Measurements from ENCODE around the gene FFAR2. TPM values are rescaled to one million over a fixed set of nuclear protein-coding genes. Genes with fewer than 3 reads are reported as not detected.

The FFAR2 gene
- total RNA-seq, 4 donors from 2014 or later, result 0.21 TPM; not detected in 2

GRCh38 chr19:35408284-35409171, 39.5 kb upstream of the FFAR2 start:
- no peak for TF ChIP-seq POLR2A (IDR thresholded peaks at IDR 0.05)
- no peak for TF ChIP-seq CTCF (IDR thresholded peaks at IDR 0.05)
- no peaks in the 10 kb centered on the region for H3K36me3 ChIP-seq
- no peak for DNase-seq
- intact Hi-C loops (cut with DNase I; ENCODE audit: low total_unique reads), result no loop called here
- no peaks in the 10 kb centered on the region for H3K9me3 ChIP-seq
- H3K4me3 ChIP-seq, result no peak overlapping the region
- H3K27me3 ChIP-seq, result no peaks in the 10 kb centered on the region
- H3K4me1 ChIP-seq, result no peaks in the 10 kb centered on the region
- no peak overlapping the region for H3K27ac ChIP-seq

- DNase-seq, result no peak
- H3K9me3 ChIP-seq, result no peaks in the 10 kb centered on the region
- intact Hi-C loops (cut with DNase I; ENCODE audit: low total_unique reads), result no loop called here
- TF ChIP-seq CTCF (IDR thresholded peaks at IDR 0.05) (no peak), POLR2A (IDR thresholded peaks at IDR 0.05) (no peak)
- no peak overlapping the region for H3K4me3 ChIP-seq
- H3K27ac ChIP-seq, result no peak overlapping the region
- H3K27me3 ChIP-seq, result no peaks in the 10 kb centered on the region
- H3K36me3 ChIP-seq, result no peaks in the 10 kb centered on the region
- no peaks in the 10 kb centered on the region for H3K4me1 ChIP-seq
These were observed 38.9 kb upstream of the FFAR2 start for GRCh38 chr19:35409191-35409590.

DNA sequence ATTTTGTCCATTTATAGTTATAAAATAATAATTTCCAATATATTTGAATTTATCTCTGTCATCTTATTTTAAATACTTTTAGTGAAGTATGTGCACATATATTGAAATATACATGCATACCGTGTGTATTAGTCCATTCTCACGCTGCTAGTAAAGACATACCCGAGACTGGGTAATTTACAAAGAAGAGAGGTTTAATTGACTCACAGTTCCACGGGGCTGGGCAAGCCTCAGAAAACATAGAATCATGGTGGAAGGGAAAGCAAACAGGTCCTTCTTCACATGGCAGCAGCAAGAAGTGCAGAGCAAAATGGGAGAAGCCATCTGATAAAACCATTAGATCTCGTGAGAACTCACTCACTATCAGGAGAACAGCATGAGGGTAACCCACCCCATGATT, 37.6 kb upstream of the FFAR2 start:
- Histone ChIP-seq H3K4me3 (no peak overlapping the region), H3K36me3 (no peaks in the 10 kb centered on the region), H3K4me1 (no peaks in the 10 kb centered on the region), H3K27ac (no peak overlapping the region), H3K9me3 (no peaks in the 10 kb centered on the region), H3K27me3 (no peaks in the 10 kb centered on the region)
- TF ChIP-seq CTCF (IDR thresholded peaks at IDR 0.05), result no peak
- DNase-seq, result no peak
- intact Hi-C loops (cut with DNase I; ENCODE audit: low total_unique reads), result no loop called here

DNA sequence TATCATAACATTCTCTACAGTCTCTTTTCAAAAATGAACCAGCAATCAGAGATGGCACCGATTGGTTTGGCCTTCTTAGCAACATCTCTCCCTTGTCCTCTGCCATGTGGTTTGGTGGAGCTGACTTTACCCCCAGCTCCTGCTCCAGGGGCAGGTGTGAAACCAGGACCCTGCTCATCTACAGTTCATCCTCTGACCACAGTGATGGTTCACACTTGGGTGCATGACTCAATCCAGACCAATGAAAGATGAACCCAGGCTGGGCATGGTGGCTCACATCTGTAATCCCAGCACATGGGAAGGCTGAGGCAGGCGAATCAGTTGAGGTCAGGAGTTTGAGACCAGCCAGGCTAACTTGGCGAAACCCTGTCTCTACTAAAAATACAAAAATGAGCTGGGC, 33.6 kb upstream of the FFAR2 start:
- Histone ChIP-seq H3K9me3 (no peaks in the 10 kb centered on the region), H3K4me3 (no peak overlapping the region), H3K36me3 (no peaks in the 10 kb centered on the region), H3K27me3 (no peaks in the 10 kb centered on the region), H3K27ac (no peak overlapping the region), H3K4me1 (no peaks in the 10 kb centered on the region)
- no peak for TF ChIP-seq POLR2A (IDR thresholded peaks at IDR 0.05)
- no peak for TF ChIP-seq CTCF (IDR thresholded peaks at IDR 0.05)
- intact Hi-C loops (cut with DNase I; ENCODE audit: low total_unique reads), result no loop called here
- DNase-seq, result no peak

DNA sequence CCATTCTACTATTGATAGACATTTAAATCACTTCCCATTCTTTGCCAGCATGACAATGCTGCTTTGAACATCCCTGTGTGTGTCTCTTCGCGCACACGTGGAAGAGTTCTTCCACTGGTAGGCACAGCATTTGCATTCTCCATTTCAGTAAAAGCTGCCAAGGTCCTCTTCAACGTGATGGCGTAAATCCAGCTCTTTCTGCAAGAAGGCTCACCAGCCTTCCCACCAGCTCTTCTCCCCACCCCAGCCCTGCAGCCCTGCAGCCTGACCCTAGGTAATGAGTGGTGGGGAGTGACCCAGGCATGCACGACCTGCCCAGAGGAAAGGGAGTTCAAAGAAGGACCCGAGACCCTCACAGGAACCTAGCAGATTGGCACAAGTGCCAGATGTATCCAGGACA, 31.7 kb upstream of the FFAR2 start:
- intact Hi-C loops (cut with DNase I; ENCODE audit: low total_unique reads), result no loop called here
- Histone ChIP-seq H3K4me3 (no peak overlapping the region), H3K27ac (no peak overlapping the region), H3K27me3 (no peaks in the 10 kb centered on the region), H3K4me1 (no peaks in the 10 kb centered on the region), H3K36me3 (no peaks in the 10 kb centered on the region), H3K9me3 (no peaks in the 10 kb centered on the region)
- no peak for TF ChIP-seq CTCF (IDR thresholded peaks at IDR 0.05)
- TF ChIP-seq POLR2A (IDR thresholded peaks at IDR 0.05), result no peak
- no peak for DNase-seq
